T-helper 17 cell (primary cell): ENCODE results near the gene RSPH9. TPM values are rescaled to one million over a fixed set of nuclear protein-coding genes. Genes with fewer than 3 reads are reported as not detected.

Experiments used
- ATAC-seq: fragments of 150-1000 bp; cut with Tn5 transposase; 2 replicates; pipeline ENCODE4 v1.10.0; 2021; ENCODE audit warnings: mild to moderate bottlenecking, moderate library complexity
- DNase-seq, 3 donors: peaks; one replicate each; pipeline versions ENCODE4 v3.0.0 to v3.0.0-alpha.2; 2020 to 2021
- H3K9me3 ChIP-seq: one replicate; pipeline ENCODE4 v1.7.0; 2013; ENCODE audit warnings: low read length, mild to moderate bottlenecking; ENCODE audit not compliant: control insufficient read depth, poor library complexity, severe bottlenecking
- H3K27ac Mint-ChIP-seq: one replicate; pipeline ENCODE4 v1.8.0; 2022; ENCODE audit warnings: mild to moderate bottlenecking, moderate library complexity, mixed read lengths
- H3K27me3 Mint-ChIP-seq: one replicate; pipeline ENCODE4 v1.8.0; 2022; ENCODE audit warnings: mixed read lengths
- H3K36me3 Mint-ChIP-seq: one replicate; pipeline ENCODE4 v1.8.0; 2022; ENCODE audit warnings: low read depth, mixed read lengths
- H3K4me1 Mint-ChIP-seq: one replicate; pipeline ENCODE4 v1.8.0; 2022; ENCODE audit warnings: mild to moderate bottlenecking, mixed read lengths
- H3K4me3 Mint-ChIP-seq: one replicate; pipeline ENCODE4 v1.8.0; 2022; ENCODE audit warnings: mild to moderate bottlenecking, moderate library complexity, mixed read lengths
- total RNA-seq, 4 donors: library from RNA in 2 of 4; stranded (reverse) in 2 of 4; gene quantifications; one replicate each; pipeline ENCODE4 v1.2.3 and lab custom pipeline; 2022 to 2026

Gene RSPH9
- total RNA-seq, 2 donors from 2014 or later: 0.29 TPM; not detected in 1

DNA sequence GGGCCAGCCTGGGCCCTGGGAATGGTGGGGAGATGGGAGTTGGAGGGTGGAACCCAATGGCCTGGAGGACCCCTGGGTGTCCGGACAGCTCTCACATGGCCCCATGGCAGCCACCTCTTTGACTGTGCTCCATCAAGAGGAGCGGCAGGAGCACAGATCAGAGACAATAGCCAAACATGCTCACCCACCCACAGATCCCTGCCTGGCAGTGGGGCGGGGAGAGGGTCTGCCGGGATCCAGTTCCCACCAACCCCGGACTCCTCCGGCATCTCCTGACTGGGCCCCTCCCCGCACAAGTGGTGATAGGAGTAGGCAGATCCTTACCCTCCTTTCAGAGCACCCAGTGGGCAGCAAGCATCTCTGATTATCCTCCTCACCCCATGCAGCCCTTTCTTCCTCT, 74.7 kb downstream of the RSPH9 start:
- Mint-ChIP-seq H3K4me1 (peaks cover 12% of the 10 kb centered on the region), H3K27me3 (peaks cover 25% of the 10 kb centered on the region), H3K27ac (peak overlapping the region; percentile 71), H3K36me3 (no peaks in the 10 kb centered on the region), H3K4me3 (no peak overlapping the region)
- no peak for DNase-seq
- H3K9me3 ChIP-seq: no peaks in the 10 kb centered on the region
- no peak for ATAC-seq

DNA sequence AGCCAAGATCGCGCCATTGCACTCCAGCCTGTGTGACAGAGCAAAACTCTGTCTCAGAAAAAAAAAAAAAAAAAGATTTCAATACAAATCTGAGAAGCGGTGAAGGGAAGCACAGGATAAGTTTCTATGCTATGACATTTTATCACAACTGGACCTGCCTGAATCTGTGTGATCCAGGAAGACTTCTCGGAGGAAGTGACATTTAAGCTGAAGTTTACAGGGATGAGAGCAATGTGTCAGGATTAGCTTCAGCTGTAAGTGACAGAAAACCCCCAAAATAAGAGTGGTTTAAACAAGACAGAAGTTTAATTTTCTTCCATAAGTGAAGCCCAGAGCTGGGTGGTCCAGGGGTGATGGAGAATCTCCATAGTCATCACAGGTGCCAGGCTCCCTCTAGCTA, 76.2 kb downstream of the RSPH9 start:
- Mint-ChIP-seq H3K27ac (peak overlapping the region; percentile 82), H3K36me3 (no peaks in the 10 kb centered on the region), H3K4me1 (peaks cover 24% of the 10 kb centered on the region), H3K4me3 (no peak overlapping the region), H3K27me3 (peaks cover 25% of the 10 kb centered on the region)
- DNase-seq: no peak
- H3K9me3 ChIP-seq: no peaks in the 10 kb centered on the region
- ATAC-seq: no peak

Other genes starting within 250 kb of the RSPH9 start
- 10 to 100 TPM; 51.0 to 70.7 TPM for gene ABCC10, start 217.5 kb upstream of the RSPH9 start, total RNA-seq
- gene DLK2, start 189.5 kb upstream of the RSPH9 start, total RNA-seq: under 1 TPM; 0.25 to 0.89 TPM
- gene TJAP1, start 167.5 kb upstream of the RSPH9 start, total RNA-seq: 10 to 100 TPM; 33.2 to 36.3 TPM
- under 1 TPM; 0.37 TPM for gene LRRC73, start 134.7 kb upstream of the RSPH9 start, total RNA-seq
- 10 to 100 TPM; 50.5 to 55.9 TPM for gene YIPF3, start 128.1 kb upstream of the RSPH9 start, total RNA-seq
- gene POLR1C, start 127.9 kb upstream of the RSPH9 start, total RNA-seq: 10 to 100 TPM; 51.6 to 54.9 TPM
- 10 to 100 TPM; 38.3 to 48.6 TPM for gene XPO5, start 69.0 kb upstream of the RSPH9 start, total RNA-seq
- gene POLH, start 68.9 kb upstream of the RSPH9 start, total RNA-seq: 10 to 100 TPM; 13.0 to 13.3 TPM
- gene GTPBP2, start 15.8 kb upstream of the RSPH9 start, total RNA-seq: 10 to 100 TPM; 49.3 to 65.3 TPM
- gene MAD2L1BP, start 9.2 kb upstream of the RSPH9 start, total RNA-seq: 10 to 100 TPM; 17.1 to 30.5 TPM
- gene MRPS18A, start 42.8 kb downstream of the RSPH9 start, total RNA-seq: 10 to 100 TPM; 24.2 to 29.8 TPM
- gene VEGFA, start 125.2 kb downstream of the RSPH9 start, total RNA-seq: 1 to 10 TPM; 5.6 to 6.3 TPM